GM23248 (cell line): ENCODE measurements around the gene CLCN1.

Source experiments
- EZH2 ChIP-seq: fragments of 200-600 bp; sonication (generic); IDR thresholded peaks from 2 replicates; pipeline ENCODE4 v1.6.1; 2018; ENCODE audit warnings: antibody characterized with exemption, mild to moderate bottlenecking; ENCODE audit not compliant: insufficient read depth, poor library complexity, severe bottlenecking
- EZH2phosphoT487 ChIP-seq: fragments of 200-600 bp; sonication (generic); IDR thresholded peaks from 2 replicates; pipeline ENCODE4 v1.6.1; 2018; ENCODE audit warnings: antibody characterized with exemption, moderate library complexity, mild to moderate bottlenecking, low read depth; ENCODE audit not compliant: insufficient read depth

GRCh38 chr7:143384661-143385631 is 69.0 kb downstream of the CLCN1 start:
- no peak for TF ChIP-seq EZH2
- no peak for TF ChIP-seq EZH2phosphoT487
